ENCODE results near the gene EPS8L2.

Gene EPS8L2

DNA sequence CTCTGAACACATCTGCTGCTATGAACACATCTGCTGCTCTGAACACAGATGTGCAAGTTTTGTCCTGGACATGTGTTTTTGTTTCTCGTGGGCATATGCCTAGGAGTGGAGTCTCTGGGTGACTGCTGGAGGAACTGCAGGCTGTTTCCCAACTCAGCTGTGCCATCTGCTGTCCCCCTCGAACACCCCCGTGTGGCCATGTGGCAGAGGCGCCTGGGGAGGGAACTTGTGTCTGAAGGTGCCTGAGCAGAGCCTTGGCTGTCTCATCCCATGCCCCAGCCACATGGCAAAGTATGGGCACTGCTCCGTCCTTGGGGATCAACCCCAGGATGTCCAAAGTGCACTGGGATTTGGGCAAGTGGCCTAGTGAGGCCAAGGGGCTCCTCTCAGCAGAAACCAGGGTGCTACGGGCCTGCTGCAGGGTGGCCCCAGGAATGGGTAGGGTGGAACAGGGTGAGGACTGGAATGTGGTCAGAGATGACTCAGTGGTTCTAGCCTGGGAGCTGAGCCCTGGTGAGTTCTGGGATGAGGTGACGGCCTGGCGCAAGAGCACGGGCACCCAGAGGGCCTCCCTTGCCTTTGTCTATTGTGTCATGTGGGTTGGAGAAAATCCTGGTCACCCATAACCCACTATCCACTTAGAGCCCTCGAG lies 56.5 kb downstream of the EPS8L2 start:
- no peaks in the 10 kb centered on the region for H3K27me3 ChIP-seq (ENCODE audit: insufficient read depth, low read length)
- no peak overlapping the region for H3K9ac ChIP-seq (ENCODE audit: low read depth, low read length)
- no peaks in the 10 kb centered on the region for H3K9me3 ChIP-seq (ENCODE audit: insufficient read depth, low read depth, low read length)
- H3K4me3 ChIP-seq (ENCODE audit: low read length) = no peak overlapping the region
- peaks cover 95% of the 10 kb centered on the region for H3K36me3 ChIP-seq (ENCODE audit: insufficient read depth, low read depth, low read length)
- no peaks in the 10 kb centered on the region for H3K4me1 ChIP-seq (ENCODE audit: insufficient read depth, low read length)
- H3K27ac ChIP-seq (ENCODE audit: low read length) = no peak overlapping the region

DNA sequence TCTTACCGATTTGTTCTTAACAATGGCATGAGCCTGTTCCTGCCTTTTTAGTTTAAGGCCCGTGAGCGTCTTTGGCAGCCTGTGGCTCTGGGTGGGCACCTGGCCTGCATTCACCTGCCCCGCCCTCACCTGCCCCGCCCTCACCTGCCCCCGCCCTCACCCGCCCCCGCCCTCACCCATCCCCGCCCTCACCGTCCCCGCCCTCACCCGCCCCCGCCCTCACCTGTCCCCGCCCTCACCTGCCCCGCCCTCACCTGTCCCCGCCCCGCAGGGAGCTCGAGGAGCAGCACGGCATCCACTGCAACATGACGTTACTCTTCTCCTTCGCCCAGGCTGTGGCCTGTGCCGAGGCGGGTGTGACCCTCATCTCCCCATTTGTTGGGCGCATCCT lies 57.0 kb downstream of the EPS8L2 start:
- H3K36me3 ChIP-seq (ENCODE audit: insufficient read depth, low read depth, low read length) = peaks cover 90% of the 10 kb centered on the region

DNA sequence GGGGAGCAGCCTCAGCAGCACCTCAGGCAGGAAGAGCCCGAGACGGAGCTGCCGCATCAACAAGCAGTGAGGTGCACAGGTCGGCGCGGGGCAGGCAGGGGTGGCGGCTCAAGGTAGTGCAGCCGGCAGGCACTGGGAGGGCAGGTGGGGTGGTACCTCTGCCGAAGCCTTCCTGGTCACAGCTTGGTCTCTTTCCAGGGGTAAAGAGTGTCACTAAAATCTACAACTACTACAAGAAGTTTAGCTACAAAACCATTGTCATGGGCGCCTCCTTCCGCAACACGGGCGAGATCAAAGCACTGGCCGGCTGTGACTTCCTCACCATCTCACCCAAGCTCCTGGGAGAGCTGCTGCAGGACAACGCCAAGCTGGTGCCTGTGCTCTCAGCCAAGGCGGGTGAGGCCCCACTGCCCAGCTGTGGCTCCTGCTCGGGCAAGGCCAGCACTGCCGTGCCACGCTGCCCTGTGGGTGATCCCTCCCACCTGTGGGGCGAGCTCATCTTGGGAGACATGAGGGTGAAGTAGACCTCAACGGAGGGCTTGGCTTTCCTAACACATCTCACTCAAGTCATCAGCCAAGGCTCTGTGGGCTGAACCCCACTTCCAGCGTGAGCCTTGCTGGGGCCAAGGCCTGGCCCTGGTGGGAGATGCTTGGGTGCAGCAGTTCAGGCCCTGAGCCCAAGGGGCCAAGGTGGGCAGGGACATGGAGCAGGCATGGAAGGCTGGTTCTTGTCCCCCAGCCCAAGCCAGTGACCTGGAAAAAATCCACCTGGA lies 57.7 kb downstream of the EPS8L2 start:
- Histone ChIP-seq H3K4me1 (ENCODE audit: insufficient read depth, low read length) (no peaks in the 10 kb centered on the region), H3K36me3 (ENCODE audit: insufficient read depth, low read depth, low read length) (peaks cover 83% of the 10 kb centered on the region), H3K4me3 (ENCODE audit: low read length) (no peak overlapping the region), H3K9ac (ENCODE audit: low read depth, low read length) (no peak overlapping the region), H3K27ac (ENCODE audit: low read length) (no peak overlapping the region), H3K27me3 (ENCODE audit: insufficient read depth, low read length) (no peaks in the 10 kb centered on the region), H3K9me3 (ENCODE audit: insufficient read depth, low read depth, low read length) (no peaks in the 10 kb centered on the region)

More for the DNA sequence above, 57.0 kb downstream of the EPS8L2 start:
- no peak overlapping the region for H3K4me3 ChIP-seq (ENCODE audit: low read length)
- no peak overlapping the region for H3K9ac ChIP-seq (ENCODE audit: low read depth, low read length)
- no peaks in the 10 kb centered on the region for H3K27me3 ChIP-seq (ENCODE audit: insufficient read depth, low read length)
- no peaks in the 10 kb centered on the region for H3K4me1 ChIP-seq (ENCODE audit: insufficient read depth, low read length)
- H3K27ac ChIP-seq (ENCODE audit: low read length) = no peak overlapping the region
- no peaks in the 10 kb centered on the region for H3K9me3 ChIP-seq (ENCODE audit: insufficient read depth, low read depth, low read length)

DNA sequence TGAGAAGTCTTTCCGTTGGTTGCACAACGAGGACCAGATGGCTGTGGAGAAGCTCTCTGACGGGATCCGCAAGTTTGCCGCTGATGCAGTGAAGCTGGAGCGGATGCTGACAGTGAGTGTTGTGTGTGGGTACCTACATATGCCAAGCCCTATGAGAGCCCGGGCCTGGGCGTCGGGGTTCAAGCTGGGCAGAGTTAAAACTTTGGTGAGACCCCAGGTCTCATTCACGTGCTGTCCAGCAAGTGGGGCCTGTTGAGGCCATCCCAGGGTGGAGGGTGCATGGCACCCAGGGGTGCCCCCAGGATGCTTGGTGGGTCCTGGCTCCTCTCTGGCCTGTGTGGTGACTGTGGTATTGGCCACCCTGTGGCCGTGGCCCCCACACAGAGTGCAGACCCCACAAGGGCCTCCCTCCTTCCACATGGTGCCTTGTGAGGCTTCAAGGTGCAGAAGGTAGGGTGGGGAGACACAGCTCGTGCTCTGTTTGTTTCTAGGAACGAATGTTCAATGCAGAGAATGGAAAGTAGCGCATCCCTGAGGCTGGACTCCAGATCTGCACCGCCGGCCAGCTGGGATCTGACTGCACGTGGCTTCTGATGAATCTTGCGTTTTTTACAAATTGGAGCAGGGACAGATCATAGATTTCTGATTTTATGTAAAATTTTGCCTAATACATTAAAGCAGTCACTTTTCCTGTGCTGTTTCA lies 58.4 kb downstream of the EPS8L2 start:
- Histone ChIP-seq H3K36me3 (ENCODE audit: insufficient read depth, low read depth, low read length) (peaks cover 76% of the 10 kb centered on the region), H3K27ac (ENCODE audit: low read length) (no peak overlapping the region), H3K4me3 (ENCODE audit: low read length) (no peak overlapping the region), H3K4me1 (ENCODE audit: insufficient read depth, low read length) (no peaks in the 10 kb centered on the region), H3K9ac (ENCODE audit: low read depth, low read length) (no peak overlapping the region), H3K9me3 (ENCODE audit: insufficient read depth, low read depth, low read length) (no peaks in the 10 kb centered on the region), H3K27me3 (ENCODE audit: insufficient read depth, low read length) (no peaks in the 10 kb centered on the region)

DNA sequence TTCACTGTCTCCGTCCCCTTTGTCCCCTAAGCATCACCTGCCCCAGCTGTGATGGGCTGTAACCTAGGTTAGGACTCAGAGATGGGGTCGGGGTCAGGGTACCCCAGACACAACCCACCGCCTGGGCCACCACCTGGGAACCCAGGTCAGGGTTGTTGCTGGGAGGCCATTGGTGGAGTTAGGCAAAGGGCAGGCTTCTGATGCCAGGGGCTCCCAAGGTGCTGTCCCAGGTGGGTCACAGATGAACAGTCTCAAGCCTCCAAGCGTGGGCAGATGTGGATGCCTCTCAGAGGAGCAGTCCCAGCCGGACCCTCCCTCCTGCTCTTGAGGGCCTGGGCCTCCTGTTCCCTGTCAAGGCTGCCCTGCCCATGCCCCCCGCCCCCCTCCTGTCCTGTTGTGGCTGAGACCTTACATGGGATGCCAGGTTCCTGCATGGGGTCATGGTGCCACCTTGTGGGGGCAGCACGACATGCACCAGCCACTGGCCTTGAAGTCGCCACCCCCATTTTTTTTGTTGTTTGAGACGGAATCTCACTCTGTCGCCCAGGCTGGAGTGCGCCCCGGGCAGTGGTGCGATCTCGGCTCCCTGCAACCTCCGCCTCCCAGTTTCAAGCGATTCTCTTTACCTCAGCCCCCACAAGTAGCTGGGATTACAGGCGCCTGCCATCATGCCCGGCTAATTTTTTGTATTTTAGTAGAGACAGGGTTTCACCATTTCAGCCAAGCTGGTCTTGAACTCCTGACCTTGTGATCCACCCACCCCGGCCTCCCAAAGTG lies 59.2 kb downstream of the EPS8L2 start:
- no peaks in the 10 kb centered on the region for H3K9me3 ChIP-seq (ENCODE audit: insufficient read depth, low read depth, low read length)
- no peaks in the 10 kb centered on the region for H3K4me1 ChIP-seq (ENCODE audit: insufficient read depth, low read length)
- no peak overlapping the region for H3K4me3 ChIP-seq (ENCODE audit: low read length)
- H3K9ac ChIP-seq (ENCODE audit: low read depth, low read length) = no peak overlapping the region
- no peaks in the 10 kb centered on the region for H3K27me3 ChIP-seq (ENCODE audit: insufficient read depth, low read length)
- H3K27ac ChIP-seq (ENCODE audit: low read length) = no peak overlapping the region
- H3K36me3 ChIP-seq (ENCODE audit: insufficient read depth, low read depth, low read length) = peaks cover 74% of the 10 kb centered on the region

DNA sequence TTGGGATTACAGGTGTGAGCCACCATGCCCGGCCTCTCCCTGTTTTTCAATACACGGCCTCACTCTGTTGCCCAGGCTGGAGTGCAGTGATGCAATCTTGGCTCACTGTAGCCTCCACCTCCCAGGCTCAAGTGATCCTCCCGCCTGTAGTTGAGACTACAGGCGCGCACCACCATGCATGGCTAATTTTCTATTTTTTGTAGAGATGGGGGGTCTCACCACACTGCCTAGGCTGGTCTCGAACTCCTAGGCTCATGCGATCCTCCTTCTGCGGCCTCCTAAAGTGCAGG lies 59.7 kb downstream of the EPS8L2 start:
- Histone ChIP-seq H3K9ac (ENCODE audit: low read depth, low read length) (no peak overlapping the region), H3K9me3 (ENCODE audit: insufficient read depth, low read depth, low read length) (no peaks in the 10 kb centered on the region), H3K4me1 (ENCODE audit: insufficient read depth, low read length) (no peaks in the 10 kb centered on the region), H3K27me3 (ENCODE audit: insufficient read depth, low read length) (no peaks in the 10 kb centered on the region), H3K36me3 (ENCODE audit: insufficient read depth, low read depth, low read length) (peaks cover 74% of the 10 kb centered on the region), H3K27ac (ENCODE audit: low read length) (no peak overlapping the region), H3K4me3 (ENCODE audit: low read length) (no peak overlapping the region)

DNA sequence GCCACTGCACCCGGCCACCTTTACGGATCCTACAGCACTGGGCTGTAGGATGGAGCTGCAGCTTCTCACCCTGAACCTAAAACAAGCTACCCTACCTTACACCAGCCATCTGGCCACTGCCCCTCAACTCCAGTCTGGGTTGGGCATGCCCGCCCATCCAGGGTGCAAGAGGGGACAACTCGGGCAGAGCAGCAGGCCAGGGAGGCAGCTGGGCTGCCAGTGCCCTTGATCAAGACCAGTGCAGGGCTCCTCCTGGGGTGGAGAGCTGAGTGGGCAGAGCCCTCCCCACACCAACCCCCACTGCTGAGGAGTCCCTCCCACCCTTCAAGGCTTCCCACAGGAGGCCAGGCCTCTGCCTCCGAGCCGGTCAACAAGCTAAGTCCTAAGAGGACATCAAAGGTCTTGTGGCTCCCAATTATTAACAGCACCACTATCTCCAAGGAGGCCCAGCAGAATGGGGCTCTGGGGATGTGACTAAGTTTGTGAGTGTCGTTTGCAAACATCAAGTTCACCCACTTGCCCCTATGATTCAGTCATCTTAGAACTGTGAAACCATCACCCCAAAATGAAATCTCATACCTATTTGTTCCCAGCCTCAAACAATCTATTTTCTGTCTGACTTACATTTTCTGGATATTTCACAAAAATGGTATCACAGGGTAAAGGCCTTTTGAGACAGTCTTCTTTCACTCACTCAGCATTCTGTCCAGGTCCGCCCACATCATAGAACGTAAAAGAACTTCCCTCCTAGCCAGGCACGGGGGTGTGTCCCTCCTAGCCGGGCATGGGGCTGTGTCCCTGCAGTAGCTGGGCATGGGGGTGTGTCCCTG lies 60.3 kb downstream of the EPS8L2 start:
- H3K36me3 ChIP-seq (ENCODE audit: insufficient read depth, low read depth, low read length) = peaks cover 74% of the 10 kb centered on the region
- H3K27ac ChIP-seq (ENCODE audit: low read length) = no peak overlapping the region
- H3K4me1 ChIP-seq (ENCODE audit: insufficient read depth, low read length) = no peaks in the 10 kb centered on the region
- no peak overlapping the region for H3K9ac ChIP-seq (ENCODE audit: low read depth, low read length)
- H3K9me3 ChIP-seq (ENCODE audit: insufficient read depth, low read depth, low read length) = no peaks in the 10 kb centered on the region
- no peaks in the 10 kb centered on the region for H3K27me3 ChIP-seq (ENCODE audit: insufficient read depth, low read length)
- H3K4me3 ChIP-seq (ENCODE audit: low read length) = no peak overlapping the region

DNA sequence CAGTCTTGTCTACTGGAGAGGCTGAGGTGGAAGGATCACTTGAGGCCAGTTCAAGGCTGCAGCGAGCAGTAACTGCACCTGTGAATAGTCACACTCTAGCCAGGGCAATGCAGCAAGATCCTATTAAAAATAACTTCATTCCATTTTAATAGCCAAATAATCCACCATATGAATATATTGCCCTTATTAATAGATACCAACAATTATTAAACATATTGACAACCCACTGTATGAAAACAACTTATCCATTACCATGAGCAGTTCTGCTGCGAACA lies 60.8 kb downstream of the EPS8L2 start:
- no peaks in the 10 kb centered on the region for H3K9me3 ChIP-seq (ENCODE audit: insufficient read depth, low read depth, low read length)
- H3K27ac ChIP-seq (ENCODE audit: low read length) = no peak overlapping the region
- no peaks in the 10 kb centered on the region for H3K27me3 ChIP-seq (ENCODE audit: insufficient read depth, low read length)
- H3K9ac ChIP-seq (ENCODE audit: low read depth, low read length) = no peak overlapping the region
- no peak overlapping the region for H3K4me3 ChIP-seq (ENCODE audit: low read length)
- H3K36me3 ChIP-seq (ENCODE audit: insufficient read depth, low read depth, low read length) = peaks cover 71% of the 10 kb centered on the region
- H3K4me1 ChIP-seq (ENCODE audit: insufficient read depth, low read length) = no peaks in the 10 kb centered on the region

DNA sequence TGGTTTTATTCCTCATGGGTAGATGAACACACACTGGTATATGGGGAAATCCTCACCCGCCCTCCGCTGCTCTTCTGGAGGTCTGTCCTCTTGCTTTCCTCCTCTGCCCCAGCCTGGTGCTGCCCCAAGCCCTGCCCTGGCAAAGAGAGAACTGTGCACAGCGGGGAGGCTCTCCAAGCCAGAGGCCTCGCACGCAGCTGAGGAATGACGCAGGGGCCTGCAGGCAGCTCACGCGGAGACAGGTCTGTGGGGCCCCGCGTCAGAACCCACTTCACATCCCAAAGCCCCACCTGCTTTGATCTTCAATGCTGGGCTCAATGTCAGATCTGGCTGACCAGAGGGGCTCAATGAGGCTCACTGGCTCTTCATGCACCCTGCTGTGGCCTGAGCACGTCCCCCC lies 61.2 kb downstream of the EPS8L2 start:
- Histone ChIP-seq H3K36me3 (ENCODE audit: insufficient read depth, low read depth, low read length) (peaks cover 67% of the 10 kb centered on the region), H3K4me3 (ENCODE audit: low read length) (no peak overlapping the region), H3K27me3 (ENCODE audit: insufficient read depth, low read length) (no peaks in the 10 kb centered on the region), H3K9ac (ENCODE audit: low read depth, low read length) (no peak overlapping the region), H3K27ac (ENCODE audit: low read length) (no peak overlapping the region), H3K4me1 (ENCODE audit: insufficient read depth, low read length) (no peaks in the 10 kb centered on the region), H3K9me3 (ENCODE audit: insufficient read depth, low read depth, low read length) (no peaks in the 10 kb centered on the region)

DNA sequence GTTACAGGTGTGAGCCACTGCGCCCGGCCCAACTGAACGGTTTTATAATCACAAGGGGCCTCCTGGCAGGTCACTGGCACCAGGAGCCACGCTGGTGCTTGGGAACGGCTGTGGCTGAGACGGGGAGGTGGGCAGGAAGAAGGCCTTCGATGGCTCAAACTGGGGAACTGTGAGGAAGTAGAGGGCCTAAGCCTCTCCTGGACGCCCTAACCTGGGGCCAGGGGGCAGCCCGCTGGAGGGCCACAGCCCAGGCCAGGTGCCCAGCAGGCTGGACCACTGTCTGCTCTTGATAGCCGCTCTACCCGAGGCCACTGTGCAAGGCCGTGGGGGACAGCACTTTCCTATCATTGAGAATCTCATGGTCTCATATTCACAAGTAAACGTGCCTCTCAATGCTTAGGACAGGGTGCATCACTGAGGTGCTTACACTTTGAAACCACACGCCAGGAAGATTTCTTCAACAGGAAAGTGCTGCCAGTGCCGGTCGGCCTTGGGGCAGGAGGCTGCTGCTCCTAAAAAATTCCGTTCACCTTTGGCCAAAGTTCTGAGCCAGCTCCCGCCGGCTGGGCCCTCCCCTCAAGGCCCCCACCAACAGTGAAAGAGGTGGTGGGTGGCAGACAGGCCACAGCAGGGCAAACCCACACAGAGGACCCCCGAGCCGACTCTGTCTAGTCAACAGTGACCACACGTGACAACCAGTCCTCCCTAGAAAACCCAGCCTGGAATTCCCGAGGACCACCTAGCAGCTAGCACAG lies 64.0 kb downstream of the EPS8L2 start:
- Histone ChIP-seq H3K9me3 (ENCODE audit: insufficient read depth, low read depth, low read length) (no peaks in the 10 kb centered on the region), H3K36me3 (ENCODE audit: insufficient read depth, low read depth, low read length) (peaks cover 53% of the 10 kb centered on the region), H3K9ac (ENCODE audit: low read depth, low read length) (no peak overlapping the region), H3K4me3 (ENCODE audit: low read length) (no peak overlapping the region), H3K4me1 (ENCODE audit: insufficient read depth, low read length) (no peaks in the 10 kb centered on the region; the same call in 1 of the 2 replicates), H3K27me3 (ENCODE audit: insufficient read depth, low read length) (no peaks in the 10 kb centered on the region), H3K27ac (ENCODE audit: low read length) (no peak overlapping the region)
